ENCODE measurements around the gene OR4D9. TPM values are rescaled to one million over a fixed set of nuclear protein-coding genes. Genes with fewer than 3 reads are reported as not detected.
"Not testable (repeated sequence)": the region's sequence is repeated elsewhere in the genome, so short reads cannot be mapped to it uniquely, and the experiment has no call there.

Gene OR4D9
- total and polyA plus RNA-seq, 2 donors (not counting 1 experiment from before 2014, with no cell fraction given) = not detected

GRCh38 chr11:59511675-59512074 is 336 bp downstream of the OR4D9 start:
- POLR2A ChIA-PET = no interaction called here

DNA sequence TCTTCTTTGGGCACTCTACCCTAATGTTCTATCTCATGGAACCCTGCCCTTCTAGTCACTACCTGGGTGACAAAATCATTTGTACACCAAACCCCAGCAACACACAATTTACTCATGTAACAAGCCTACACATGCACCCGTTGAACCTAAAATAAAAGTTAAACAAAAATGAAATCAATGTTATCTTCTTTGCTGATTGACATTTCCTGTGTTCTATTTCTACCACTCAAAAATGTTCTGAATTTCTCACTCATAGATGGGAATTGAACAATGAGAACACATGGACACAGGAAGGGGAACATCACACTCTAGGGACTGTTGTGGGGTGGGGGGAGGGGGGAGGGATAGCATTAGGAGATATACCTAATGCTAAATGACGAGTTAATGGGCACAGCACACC is 8.8 kb downstream of the OR4D9 start:
- peaks cover 14% of the 10 kb centered on the region for H3K27me3 Mint-ChIP-seq
- H3K9me3 Mint-ChIP-seq (ENCODE audit: insufficient read depth); H3K4me3 Mint-ChIP-seq; H3K4me1 Mint-ChIP-seq; intact Hi-C loops (cut with micrococcal nuclease); CTCF ChIA-PET; H2AFZ ChIP-seq (ENCODE audit: insufficient read depth, low read depth, low read length, poor library complexity, severe bottlenecking); DNase-seq; H3K4me2 ChIP-seq (replicated peaks; ENCODE audit: low read depth, low read length, poor library complexity, severe bottlenecking); H3K4me1 ChIP-seq (ENCODE audit: control insufficient read depth in 2 of 2, insufficient read depth in 2 of 2, low read length in 2 of 2); H3K9me3 ChIP-seq (ENCODE audit: control extremely low read depth in 1 of 3, control insufficient read depth in 2 of 3, insufficient read depth in 1 of 3, low read length in 2 of 3); ATAC-seq (ENCODE audit: low read depth); H4K20me1 ChIP-seq (ENCODE audit: control insufficient read depth, insufficient read depth, low read length, poor library complexity, severe bottlenecking); POLR2A ChIA-PET; H3K36me3 ChIP-seq (replicated peaks in 1 of 2; ENCODE audit: control extremely low read depth in 1 of 2, control insufficient read depth in 1 of 2, extremely low read depth in 1 of 2, insufficient read depth in 2 of 2, low read length in 1 of 2); H3K27ac Mint-ChIP-seq; H3K4me3 ChIP-seq (ENCODE audit: control extremely low read depth in 1 of 5, extremely low read depth in 1 of 5, insufficient read depth in 1 of 5, low read depth in 2 of 5, low read length in 4 of 5); H3K27me3 ChIP-seq (replicated peaks in 1 of 4; ENCODE audit: control extremely low read depth in 1 of 4, control insufficient read depth in 3 of 4, insufficient read depth in 4 of 4, low read length in 3 of 4); H3K79me2 ChIP-seq (ENCODE audit: control insufficient read depth, insufficient read depth, low read length); H3K9ac ChIP-seq (ENCODE audit: low read length); H3K27ac ChIP-seq (ENCODE audit: low read length in 2 of 2): not testable (repeated sequence)
- WGBS (ENCODE audit: insufficient coverage) = no CpG with 5 or more reads among the region's 2 CpGs

More at GRCh38 chr11:59511675-59512074, 336 bp downstream of the OR4D9 start:
- DNase-seq (no peak), ATAC-seq (ENCODE audit: low read depth) (no peak)
- intact Hi-C loops (cut with micrococcal nuclease) = no loop called here
- H3K4me3 Mint-ChIP-seq = no peak overlapping the region
- no peak overlapping the region for H3K27ac Mint-ChIP-seq
- Histone ChIP-seq H2AFZ (ENCODE audit: insufficient read depth, low read depth, low read length, poor library complexity, severe bottlenecking) (no peak overlapping the region), H3K4me1 (ENCODE audit: control insufficient read depth in 2 of 2, insufficient read depth in 2 of 2, low read length in 2 of 2) (peaks cover 3 to 5% of the 10 kb centered on the region in 2 donors), H3K4me2 (replicated peaks; ENCODE audit: low read depth, low read length, poor library complexity, severe bottlenecking) (no peak overlapping the region), H3K9ac (ENCODE audit: low read length) (no peak overlapping the region), H3K27me3 (replicated peaks in 1 of 4; ENCODE audit: control extremely low read depth in 1 of 4, control insufficient read depth in 3 of 4, insufficient read depth in 4 of 4, low read length in 3 of 4) (peaks cover 0 to 5% (median 0%) of the 10 kb centered on the region in 4 experiments), H3K9me3 (ENCODE audit: control extremely low read depth in 1 of 3, control insufficient read depth in 2 of 3, insufficient read depth in 1 of 3, low read length in 2 of 3) (peaks cover 0 to 3% (median 0%) of the 10 kb centered on the region in 3 donors), H3K36me3 (replicated peaks in 1 of 2; ENCODE audit: control extremely low read depth in 1 of 2, control insufficient read depth in 1 of 2, extremely low read depth in 1 of 2, insufficient read depth in 2 of 2, low read length in 1 of 2) (no peaks in the 10 kb centered on the region), H3K79me2 (ENCODE audit: control insufficient read depth, insufficient read depth, low read length) (no peaks in the 10 kb centered on the region), H3K27ac (ENCODE audit: low read length in 2 of 2) (no peak overlapping the region), H3K4me3 (ENCODE audit: control extremely low read depth in 1 of 5, extremely low read depth in 1 of 5, insufficient read depth in 1 of 5, low read depth in 2 of 5, low read length in 4 of 5) (no peak overlapping the region), H4K20me1 (ENCODE audit: control insufficient read depth, insufficient read depth, low read length, poor library complexity, severe bottlenecking) (no peaks in the 10 kb centered on the region)
- TF ChIP-seq, protein P1, sequence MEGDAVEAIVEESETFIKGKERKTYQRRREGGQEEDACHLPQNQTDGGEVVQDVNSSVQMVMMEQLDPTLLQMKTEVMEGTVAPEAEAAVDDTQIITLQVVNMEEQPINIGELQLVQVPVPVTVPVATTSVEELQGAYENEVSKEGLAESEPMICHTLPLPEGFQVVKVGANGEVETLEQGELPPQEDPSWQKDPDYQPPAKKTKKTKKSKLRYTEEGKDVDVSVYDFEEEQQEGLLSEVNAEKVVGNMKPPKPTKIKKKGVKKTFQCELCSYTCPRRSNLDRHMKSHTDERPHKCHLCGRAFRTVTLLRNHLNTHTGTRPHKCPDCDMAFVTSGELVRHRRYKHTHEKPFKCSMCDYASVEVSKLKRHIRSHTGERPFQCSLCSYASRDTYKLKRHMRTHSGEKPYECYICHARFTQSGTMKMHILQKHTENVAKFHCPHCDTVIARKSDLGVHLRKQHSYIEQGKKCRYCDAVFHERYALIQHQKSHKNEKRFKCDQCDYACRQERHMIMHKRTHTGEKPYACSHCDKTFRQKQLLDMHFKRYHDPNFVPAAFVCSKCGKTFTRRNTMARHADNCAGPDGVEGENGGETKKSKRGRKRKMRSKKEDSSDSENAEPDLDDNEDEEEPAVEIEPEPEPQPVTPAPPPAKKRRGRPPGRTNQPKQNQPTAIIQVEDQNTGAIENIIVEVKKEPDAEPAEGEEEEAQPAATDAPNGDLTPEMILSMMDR (IDR thresholded peaks at IDR 0.05) = no peak
- TF ChIP-seq EZH2 (IDR thresholded peaks at IDR 0.05; ENCODE audit: borderline replicate concordance, insufficient read depth, low read depth, low read length, poor library complexity, severe bottlenecking) = no peak
- H3K4me1 Mint-ChIP-seq = peaks cover 2% of the 10 kb centered on the region
- 80% methylated on average over 1 of the region's 1 CpG for WGBS (ENCODE audit: insufficient coverage)
- CTCF ChIA-PET = interaction anchor here (1.1 kb wide), 1 partner anchor 27 kb away, joined by 3 read pairs; no protein-coding TSS in a partner anchor
- H3K9me3 Mint-ChIP-seq (ENCODE audit: insufficient read depth) = no peaks in the 10 kb centered on the region
- H3K27me3 Mint-ChIP-seq = peaks cover 14% of the 10 kb centered on the region

All from B cell (primary cell).